Measurements from ENCODE around the gene SLC12A5.

The SLC12A5 gene

GRCh38 chr20:46056027-46056833 lies 27.2 kb downstream of the SLC12A5 start:
- no peaks in the 10 kb centered on the region for H3K9me3 ChIP-seq (ENCODE audit: control insufficient read depth, insufficient read depth, low read depth, low read length)
- H3K4me3 ChIP-seq (ENCODE audit: low read depth, low read length): no peak overlapping the region
- H3K4me1 ChIP-seq (ENCODE audit: control insufficient read depth, insufficient read depth, low read length): peaks cover 10% of the 10 kb centered on the region
- no peak overlapping the region for H3K9ac ChIP-seq (ENCODE audit: low read length)
- peaks cover 87% of the 10 kb centered on the region for H3K27me3 ChIP-seq (ENCODE audit: control insufficient read depth, insufficient read depth, low read length)
- peaks cover 6% of the 10 kb centered on the region for H3K36me3 ChIP-seq (ENCODE audit: control insufficient read depth, insufficient read depth, low read length)
- H3K27ac ChIP-seq (ENCODE audit: low read depth, low read length): no peak overlapping the region

GRCh38 chr20:46056970-46057855 lies 28.2 kb downstream of the SLC12A5 start:
- H3K27ac ChIP-seq (ENCODE audit: low read depth, low read length): no peak overlapping the region
- peaks cover 10% of the 10 kb centered on the region for H3K4me1 ChIP-seq (ENCODE audit: control insufficient read depth, insufficient read depth, low read length)
- H3K4me3 ChIP-seq (ENCODE audit: low read depth, low read length): peak overlapping the region; percentile 45
- H3K36me3 ChIP-seq (ENCODE audit: control insufficient read depth, insufficient read depth, low read length): peaks cover 16% of the 10 kb centered on the region
- no peak overlapping the region for H3K9ac ChIP-seq (ENCODE audit: low read length)
- no peaks in the 10 kb centered on the region for H3K9me3 ChIP-seq (ENCODE audit: control insufficient read depth, insufficient read depth, low read depth, low read length)
- peaks cover 79% of the 10 kb centered on the region for H3K27me3 ChIP-seq (ENCODE audit: control insufficient read depth, insufficient read depth, low read length)

GRCh38 chr20:46057856-46058598 lies 29.0 kb downstream of the SLC12A5 start:
- Histone ChIP-seq H3K9me3 (ENCODE audit: control insufficient read depth, insufficient read depth, low read depth, low read length) (no peaks in the 10 kb centered on the region), H3K27me3 (ENCODE audit: control insufficient read depth, insufficient read depth, low read length) (peaks cover 71% of the 10 kb centered on the region), H3K9ac (ENCODE audit: low read length) (no peak overlapping the region), H3K27ac (ENCODE audit: low read depth, low read length) (no peak overlapping the region), H3K4me3 (ENCODE audit: low read depth, low read length) (peak overlapping the region; percentile 45), H3K4me1 (ENCODE audit: control insufficient read depth, insufficient read depth, low read length) (peaks cover 10% of the 10 kb centered on the region), H3K36me3 (ENCODE audit: control insufficient read depth, insufficient read depth, low read length) (peaks cover 24% of the 10 kb centered on the region)

- Histone ChIP-seq H3K27ac (ENCODE audit: low read depth, low read length) (no peak overlapping the region), H3K27me3 (ENCODE audit: control insufficient read depth, insufficient read depth, low read length) (peaks cover 63% of the 10 kb centered on the region), H3K36me3 (ENCODE audit: control insufficient read depth, insufficient read depth, low read length) (peaks cover 31% of the 10 kb centered on the region), H3K9ac (ENCODE audit: low read length) (no peak overlapping the region), H3K4me1 (ENCODE audit: control insufficient read depth, insufficient read depth, low read length) (peaks cover 10% of the 10 kb centered on the region), H3K4me3 (ENCODE audit: low read depth, low read length) (peak overlapping the region; percentile 45), H3K9me3 (ENCODE audit: control insufficient read depth, insufficient read depth, low read depth, low read length) (no peaks in the 10 kb centered on the region)
Observed at GRCh38 chr20:46058599-46059281, 29.7 kb downstream of the SLC12A5 start.

- H3K27ac ChIP-seq (ENCODE audit: low read depth, low read length): no peak overlapping the region
- no peak overlapping the region for H3K4me3 ChIP-seq (ENCODE audit: low read depth, low read length)
- peaks cover 48% of the 10 kb centered on the region for H3K36me3 ChIP-seq (ENCODE audit: control insufficient read depth, insufficient read depth, low read length)
Observed at GRCh38 chr20:46060301-46060881, 31.4 kb downstream of the SLC12A5 start.

GRCh38 chr20:46060975-46061374 lies 32.0 kb downstream of the SLC12A5 start:
- Histone ChIP-seq H3K27ac (ENCODE audit: low read depth, low read length) (no peak overlapping the region), H3K36me3 (ENCODE audit: control insufficient read depth, insufficient read depth, low read length) (peaks cover 54% of the 10 kb centered on the region), H3K9ac (ENCODE audit: low read length) (no peak overlapping the region), H3K4me3 (ENCODE audit: low read depth, low read length) (no peak overlapping the region), H3K4me1 (ENCODE audit: control insufficient read depth, insufficient read depth, low read length) (peaks cover 10% of the 10 kb centered on the region), H3K9me3 (ENCODE audit: control insufficient read depth, insufficient read depth, low read depth, low read length) (no peaks in the 10 kb centered on the region), H3K27me3 (ENCODE audit: control insufficient read depth, insufficient read depth, low read length) (peaks cover 41% of the 10 kb centered on the region)

More at GRCh38 chr20:46060301-46060881, 31.4 kb downstream of the SLC12A5 start:
- H3K9ac ChIP-seq (ENCODE audit: low read length): no peak overlapping the region
- no peaks in the 10 kb centered on the region for H3K9me3 ChIP-seq (ENCODE audit: control insufficient read depth, insufficient read depth, low read depth, low read length)
- peaks cover 47% of the 10 kb centered on the region for H3K27me3 ChIP-seq (ENCODE audit: control insufficient read depth, insufficient read depth, low read length)
- peaks cover 10% of the 10 kb centered on the region for H3K4me1 ChIP-seq (ENCODE audit: control insufficient read depth, insufficient read depth, low read length)

- Histone ChIP-seq H3K36me3 (ENCODE audit: control insufficient read depth, insufficient read depth, low read length) (peaks cover 66% of the 10 kb centered on the region), H3K4me3 (ENCODE audit: low read depth, low read length) (no peak overlapping the region), H3K27me3 (ENCODE audit: control insufficient read depth, insufficient read depth, low read length) (peaks cover 29% of the 10 kb centered on the region), H3K4me1 (ENCODE audit: control insufficient read depth, insufficient read depth, low read length) (peaks cover 10% of the 10 kb centered on the region), H3K9ac (ENCODE audit: low read length) (no peak overlapping the region), H3K27ac (ENCODE audit: low read depth, low read length) (no peak overlapping the region), H3K9me3 (ENCODE audit: control insufficient read depth, insufficient read depth, low read depth, low read length) (no peaks in the 10 kb centered on the region)
Observed at GRCh38 chr20:46062151-46062550, 33.1 kb downstream of the SLC12A5 start.

- Histone ChIP-seq H3K4me3 (ENCODE audit: low read depth, low read length) (no peak overlapping the region), H3K27ac (ENCODE audit: low read depth, low read length) (no peak overlapping the region), H3K4me1 (ENCODE audit: control insufficient read depth, insufficient read depth, low read length) (peaks cover 10% of the 10 kb centered on the region), H3K36me3 (ENCODE audit: control insufficient read depth, insufficient read depth, low read length) (peaks cover 68% of the 10 kb centered on the region), H3K9ac (ENCODE audit: low read length) (no peak overlapping the region), H3K27me3 (ENCODE audit: control insufficient read depth, insufficient read depth, low read length) (peaks cover 25% of the 10 kb centered on the region), H3K9me3 (ENCODE audit: control insufficient read depth, insufficient read depth, low read depth, low read length) (no peaks in the 10 kb centered on the region)
Observed at GRCh38 chr20:46062621-46063020, 33.6 kb downstream of the SLC12A5 start.

GRCh38 chr20:46063151-46063550 lies 34.1 kb downstream of the SLC12A5 start:
- Histone ChIP-seq H3K27ac (ENCODE audit: low read depth, low read length) (no peak overlapping the region), H3K36me3 (ENCODE audit: control insufficient read depth, insufficient read depth, low read length) (peaks cover 74% of the 10 kb centered on the region), H3K4me3 (ENCODE audit: low read depth, low read length) (no peak overlapping the region), H3K4me1 (ENCODE audit: control insufficient read depth, insufficient read depth, low read length) (peaks cover 8% of the 10 kb centered on the region), H3K9ac (ENCODE audit: low read length) (no peak overlapping the region), H3K27me3 (ENCODE audit: control insufficient read depth, insufficient read depth, low read length) (peaks cover 19% of the 10 kb centered on the region), H3K9me3 (ENCODE audit: control insufficient read depth, insufficient read depth, low read depth, low read length) (no peaks in the 10 kb centered on the region)

- H3K27ac ChIP-seq (ENCODE audit: low read depth, low read length): no peak overlapping the region
- H3K4me1 ChIP-seq (ENCODE audit: control insufficient read depth, insufficient read depth, low read length): peaks cover 7% of the 10 kb centered on the region
- H3K4me3 ChIP-seq (ENCODE audit: low read depth, low read length): no peak overlapping the region
- peaks cover 14% of the 10 kb centered on the region for H3K27me3 ChIP-seq (ENCODE audit: control insufficient read depth, insufficient read depth, low read length)
- H3K9ac ChIP-seq (ENCODE audit: low read length): no peak overlapping the region
- no peaks in the 10 kb centered on the region for H3K9me3 ChIP-seq (ENCODE audit: control insufficient read depth, insufficient read depth, low read depth, low read length)
- peaks cover 79% of the 10 kb centered on the region for H3K36me3 ChIP-seq (ENCODE audit: control insufficient read depth, insufficient read depth, low read length)
Observed at GRCh38 chr20:46063652-46064054, 34.6 kb downstream of the SLC12A5 start.

Measured in HUES6 (cell line).